ENCODE data around the gene ANKRD12.

The ANKRD12 gene

DNA sequence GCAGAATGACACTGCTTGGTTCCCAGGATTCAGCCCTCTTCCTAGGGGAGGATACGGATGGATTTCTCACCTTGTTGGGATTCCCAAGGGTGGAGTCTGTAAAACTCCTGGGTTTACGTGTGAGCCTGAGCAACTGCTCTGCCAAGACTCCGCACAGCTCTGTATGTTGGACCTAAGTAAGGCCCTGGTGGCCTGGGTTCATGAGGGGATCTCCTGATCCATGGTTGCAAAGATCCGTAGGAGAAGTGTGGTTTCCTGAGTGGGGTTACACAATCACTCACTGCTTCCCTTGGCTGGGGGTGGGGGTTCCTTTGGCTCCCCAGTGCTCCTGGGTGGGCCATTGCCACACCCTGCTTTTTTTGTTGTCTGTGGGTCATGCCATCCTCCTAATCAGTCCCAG lies 37.7 kb downstream of the ANKRD12 start:
- TF ChIP-seq CTCF (IDR thresholded peaks at IDR 0.05; ENCODE audit: borderline replicate concordance, insufficient read depth, low read depth, low read length): no peak
- no peak overlapping the region for H3K4me3 ChIP-seq (ENCODE audit: low read depth, low read length)

GRCh38 chr18:9175115-9175514 lies 38.5 kb downstream of the ANKRD12 start:
- no peak overlapping the region for H3K4me3 ChIP-seq (ENCODE audit: low read depth, low read length)
- no peak for TF ChIP-seq CTCF (IDR thresholded peaks at IDR 0.05; ENCODE audit: borderline replicate concordance, insufficient read depth, low read depth, low read length)

- H3K4me3 ChIP-seq (ENCODE audit: low read depth, low read length): no peak overlapping the region
- TF ChIP-seq CTCF (IDR thresholded peaks at IDR 0.05; ENCODE audit: borderline replicate concordance, insufficient read depth, low read depth, low read length): no peak
These were observed 40.5 kb downstream of the ANKRD12 start for GRCh38 chr18:9177031-9177430.

DNA sequence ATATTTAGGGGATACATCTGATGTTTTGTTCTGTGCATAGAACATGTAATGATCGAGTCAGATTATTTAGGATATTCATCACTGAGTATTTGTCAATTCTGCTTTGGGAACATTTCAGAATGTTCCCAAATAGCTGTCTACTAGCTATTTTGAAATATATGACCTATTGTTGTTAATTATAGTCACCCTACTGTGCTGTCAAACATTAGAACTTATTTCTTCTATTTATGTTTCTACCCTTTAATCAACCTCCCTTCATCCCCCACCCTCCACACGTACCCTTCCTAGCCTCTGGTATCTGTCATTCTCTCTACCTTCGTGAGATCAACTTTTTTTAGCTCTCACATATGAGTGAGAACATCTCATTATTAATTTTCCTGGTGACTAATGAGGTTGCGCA lies 40.9 kb downstream of the ANKRD12 start:
- no peak for TF ChIP-seq CTCF (IDR thresholded peaks at IDR 0.05; ENCODE audit: borderline replicate concordance, insufficient read depth, low read depth, low read length)
- H3K4me3 ChIP-seq (ENCODE audit: low read depth, low read length): no peak overlapping the region

- TF ChIP-seq CTCF (IDR thresholded peaks at IDR 0.05; ENCODE audit: borderline replicate concordance, insufficient read depth, low read depth, low read length): no peak
These were observed 42.0 kb downstream of the ANKRD12 start for GRCh38 chr18:9178557-9178956.

DNA sequence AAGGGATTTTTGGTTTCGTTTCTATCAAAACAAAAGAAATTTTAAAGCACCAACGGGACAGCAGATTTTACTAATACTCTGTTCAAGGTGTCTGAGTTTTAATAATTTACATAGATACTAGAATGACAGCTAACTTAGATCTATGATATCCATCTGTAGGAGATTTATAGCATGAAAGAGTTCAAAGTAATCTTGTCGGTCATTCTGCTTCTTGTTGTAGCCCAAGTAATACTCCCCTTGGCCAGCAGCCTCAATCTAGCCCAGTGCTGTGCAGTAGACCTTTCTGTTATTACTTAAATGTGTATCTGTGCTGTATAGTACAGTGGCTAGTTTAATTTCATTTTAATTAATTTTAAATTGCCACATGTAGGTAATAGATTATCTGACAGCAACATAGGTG lies 44.7 kb downstream of the ANKRD12 start:
- TF ChIP-seq CTCF (IDR thresholded peaks at IDR 0.05; ENCODE audit: borderline replicate concordance, insufficient read depth, low read depth, low read length): no peak
- no peak overlapping the region for H3K4me3 ChIP-seq (ENCODE audit: low read depth, low read length)

More at GRCh38 chr18:9178557-9178956, 42.0 kb downstream of the ANKRD12 start:
- H3K4me3 ChIP-seq (ENCODE audit: low read depth, low read length): no peak overlapping the region

GRCh38 chr18:9182852-9183399 lies 46.3 kb downstream of the ANKRD12 start:
- no peak overlapping the region for H3K4me3 ChIP-seq (ENCODE audit: low read depth, low read length)
- no peak for TF ChIP-seq CTCF (IDR thresholded peaks at IDR 0.05; ENCODE audit: borderline replicate concordance, insufficient read depth, low read depth, low read length)
